ENCODE data around the gene EPHA6. TPM values are rescaled to one million over a fixed set of nuclear protein-coding genes. Genes with fewer than 3 reads are reported as not detected.
"Not testable (repeated sequence)": the region's sequence is repeated elsewhere in the genome, so short reads cannot be mapped to it uniquely, and the experiment has no call there.

EPHA6 gene
- total RNA-seq, 2 donors from 2014 or later, result 0.57 to 1.1 TPM

DNA sequence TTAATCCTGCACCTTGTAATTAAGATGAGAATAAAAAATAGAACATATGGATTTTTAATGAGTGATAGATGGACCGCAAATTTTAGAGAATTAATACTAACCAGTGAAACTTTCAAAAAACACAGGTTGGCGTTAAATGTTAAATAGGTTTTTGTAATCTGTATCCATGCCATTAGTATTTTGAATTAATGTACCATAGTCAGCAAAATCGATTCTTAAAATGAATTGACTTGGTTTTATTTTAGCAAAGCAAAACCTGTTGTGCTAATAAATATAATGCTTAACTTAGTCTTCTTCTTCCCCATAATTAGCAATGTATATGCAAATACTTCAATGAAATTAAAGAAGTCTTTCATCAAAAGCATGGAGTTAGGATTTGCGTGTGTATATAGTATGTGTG is 63.1 kb downstream of the EPHA6 start:
- DNase-seq (ENCODE audit: low spot score), result no peak
- intact Hi-C loops (cut with DNase I), result no loop called here

DNA sequence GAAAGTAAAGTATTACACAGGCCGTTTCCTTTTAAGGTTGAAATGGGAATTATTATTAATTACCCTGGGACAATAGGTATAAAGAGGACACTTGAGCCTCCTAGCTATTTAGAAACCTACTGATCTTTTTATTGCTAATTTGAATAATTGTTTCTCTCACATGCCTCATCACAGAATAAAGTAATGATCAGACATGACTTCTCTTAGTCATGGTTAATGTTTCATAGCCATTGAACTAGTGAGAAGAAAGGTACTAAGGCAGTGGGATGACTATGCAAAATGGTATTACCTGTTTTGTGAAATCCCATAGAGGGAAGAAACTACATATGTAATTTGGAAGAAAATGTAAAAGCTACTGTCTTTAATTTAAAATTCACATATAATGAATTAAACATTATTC is 85.6 kb downstream of the EPHA6 start:
- intact Hi-C loops (cut with DNase I), result no loop called here
- no peak for DNase-seq (ENCODE audit: low spot score)

DNA sequence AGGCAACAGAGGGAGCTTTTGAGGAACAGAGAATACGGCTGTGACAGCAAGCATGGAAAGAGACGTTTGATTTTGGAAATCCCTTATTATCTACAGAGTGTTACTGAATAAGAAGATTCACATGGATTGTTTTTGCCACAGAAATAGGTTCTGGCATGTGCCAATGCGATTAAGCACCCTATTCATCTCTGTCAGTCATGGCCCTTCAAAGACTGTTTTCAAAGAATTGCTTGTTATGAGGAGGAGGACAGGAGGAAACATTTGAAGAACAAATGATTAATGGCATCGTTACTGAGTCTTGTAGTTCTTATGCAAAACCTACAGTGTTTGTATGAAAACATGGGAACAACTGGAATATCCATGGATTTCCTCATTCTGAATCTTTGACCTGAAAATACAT is 86.2 kb downstream of the EPHA6 start:
- no peak for DNase-seq (ENCODE audit: low spot score)
- intact Hi-C loops (cut with DNase I), result no loop called here

DNA sequence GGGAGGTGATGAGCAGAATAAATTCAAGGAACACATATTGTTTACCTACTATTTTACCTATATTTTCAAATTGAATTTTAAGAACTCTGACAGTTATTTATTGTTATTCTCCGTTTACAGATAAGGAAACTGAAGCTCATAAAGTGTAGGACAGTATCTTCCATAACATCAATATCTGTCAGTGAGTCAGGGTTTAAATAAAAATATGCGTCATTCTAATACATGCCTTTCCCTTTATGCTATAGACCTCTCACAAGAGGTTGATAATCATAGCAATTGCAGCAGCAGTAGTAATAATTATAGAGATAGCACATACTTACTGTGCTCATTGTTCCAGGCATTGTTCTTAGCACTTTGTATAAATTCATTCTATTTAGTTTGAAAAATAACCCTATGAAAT is 101.1 kb downstream of the EPHA6 start:
- intact Hi-C loops (cut with DNase I), result no loop called here
- no peak for DNase-seq (ENCODE audit: low spot score)

DNA sequence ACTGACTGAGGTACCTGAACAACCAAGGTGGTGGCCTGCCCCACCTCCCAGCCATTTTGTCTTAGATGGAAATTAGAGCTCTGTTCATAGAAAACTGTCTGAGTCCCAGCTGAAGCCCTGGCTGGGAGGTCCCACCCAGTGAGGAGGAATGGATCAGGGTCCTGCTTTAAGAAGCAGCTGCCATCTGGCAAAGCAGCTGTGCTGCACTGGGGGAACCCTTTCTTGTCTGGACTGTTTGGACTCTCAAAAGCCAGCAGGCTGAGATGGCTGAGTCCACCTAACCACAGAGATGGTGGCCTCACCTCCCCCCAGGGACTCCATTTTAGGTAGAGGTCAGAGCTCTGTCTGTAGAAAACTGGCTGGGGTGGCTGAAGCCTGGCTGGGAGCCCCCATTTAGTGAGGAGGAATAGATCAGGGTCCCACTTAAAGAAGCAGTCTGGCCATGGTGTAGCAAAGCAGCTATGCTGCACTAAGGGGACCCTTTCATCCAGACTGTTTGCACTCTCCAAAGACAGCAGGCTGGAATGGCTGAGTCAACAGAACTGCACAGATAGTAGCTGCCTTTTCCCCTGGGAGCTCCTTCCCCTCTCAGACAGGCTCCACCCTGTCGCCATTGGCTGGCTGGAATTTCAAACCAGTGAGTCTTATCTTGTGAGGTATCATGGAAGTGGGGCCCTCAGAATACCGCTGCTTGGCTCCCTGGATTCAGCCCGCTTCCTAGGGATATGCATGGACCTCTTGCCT is 116.9 kb downstream of the EPHA6 start:
- intact Hi-C loops (cut with DNase I), result no loop called here

DNA sequence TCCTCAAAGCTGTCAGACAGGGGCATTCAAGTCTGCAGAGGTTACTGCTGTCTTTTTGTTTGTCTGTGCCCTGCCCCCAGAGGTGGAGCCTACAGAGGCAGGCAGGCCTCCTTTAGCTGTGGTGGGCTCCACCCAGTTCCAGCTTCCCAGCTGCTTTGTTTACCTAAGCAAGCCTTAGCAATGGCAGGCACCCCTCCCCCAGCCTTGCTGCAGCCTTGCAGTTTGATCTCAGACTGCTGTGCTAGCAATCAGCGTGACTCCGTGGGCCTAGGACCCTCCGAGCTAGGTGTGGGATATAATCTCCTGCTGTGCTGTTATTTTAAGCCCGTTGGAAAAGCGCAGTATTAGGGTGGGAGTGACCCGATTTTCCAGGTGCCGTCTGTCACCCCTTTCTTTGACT is 127.7 kb downstream of the EPHA6 start:
- intact Hi-C loops (cut with DNase I), result not testable (repeated sequence)
- DNase-seq (ENCODE audit: low spot score), result peak; percentile 68

More for the DNA sequence above, 116.9 kb downstream of the EPHA6 start:
- DNase-seq (ENCODE audit: low spot score), result peak; percentile 61

DNA sequence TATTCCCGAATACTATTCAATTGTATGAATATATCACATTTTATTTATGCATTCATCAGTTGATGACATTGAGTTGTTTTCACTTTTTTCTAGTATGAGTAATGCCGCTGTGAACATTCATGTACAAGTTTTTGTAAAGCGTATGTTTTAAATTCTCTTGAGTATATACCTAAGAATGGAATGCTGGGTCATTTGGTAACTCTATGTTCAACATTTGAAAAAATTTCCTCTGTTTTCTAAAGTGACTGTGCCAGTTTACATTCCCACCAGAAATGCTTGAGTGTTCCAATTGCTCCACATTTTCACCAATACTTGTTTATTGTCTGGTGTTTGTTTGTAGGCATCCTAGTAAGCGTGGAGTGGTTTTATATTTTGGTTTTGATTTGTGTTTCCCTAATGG is 144.5 kb downstream of the EPHA6 start:
- DNase-seq (ENCODE audit: low spot score), result no peak
- intact Hi-C loops (cut with DNase I), result no loop called here

DNA sequence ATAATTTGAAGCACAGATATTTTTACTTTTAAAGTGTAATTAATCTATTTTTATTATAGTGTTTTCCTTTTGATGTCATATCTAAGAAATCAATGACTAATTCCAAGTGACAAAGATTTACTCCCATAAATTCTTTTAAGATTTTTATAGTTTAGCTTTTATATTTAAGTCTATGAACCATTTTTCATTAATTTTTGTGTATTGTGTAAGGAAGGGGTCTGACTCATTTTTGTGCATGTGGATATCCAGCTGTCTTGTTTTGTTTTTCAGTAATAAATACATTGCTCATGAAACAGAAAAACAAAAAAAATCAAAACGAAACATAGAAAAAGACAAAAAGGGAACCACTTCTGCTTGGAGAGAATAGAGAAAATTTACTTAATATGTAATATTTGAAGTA is 145.1 kb downstream of the EPHA6 start:
- intact Hi-C loops (cut with DNase I), result no loop called here
- no peak for DNase-seq (ENCODE audit: low spot score)

DNA sequence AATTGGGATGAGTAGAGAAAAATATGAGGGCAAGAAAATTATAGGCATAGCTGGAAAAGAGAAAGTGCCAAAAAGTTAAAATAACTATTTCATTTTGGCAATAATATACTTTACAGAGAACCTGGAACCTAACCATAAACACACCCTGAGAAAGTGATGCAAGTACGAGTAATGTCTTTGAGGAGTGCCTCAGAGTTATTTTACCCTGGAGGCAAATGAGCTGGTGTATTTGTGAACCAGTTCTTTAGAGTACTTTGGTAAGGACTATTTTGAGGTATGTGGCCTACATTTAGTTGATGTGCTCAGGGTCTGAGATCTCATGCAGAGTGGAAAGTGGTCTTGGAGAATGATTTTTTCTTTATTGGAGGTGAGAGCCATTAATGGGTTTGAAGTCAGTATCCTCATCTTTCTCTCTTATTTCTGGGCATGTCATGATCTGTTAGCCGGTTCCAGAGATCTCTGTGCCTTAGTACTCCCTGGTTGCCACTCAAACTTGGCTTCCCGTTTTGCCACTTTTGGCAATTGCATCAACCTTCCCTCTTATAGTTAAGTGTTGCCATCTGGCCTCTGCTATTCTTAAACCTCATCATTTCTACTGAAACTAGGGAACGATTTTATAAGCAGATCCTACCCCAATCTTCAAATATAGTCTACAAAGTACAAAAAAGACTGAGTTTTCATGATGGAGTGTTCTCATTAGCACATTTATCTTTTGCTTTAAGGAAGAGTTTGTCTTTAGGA is 145.7 kb downstream of the EPHA6 start:
- no peak for DNase-seq (ENCODE audit: low spot score)
- intact Hi-C loops (cut with DNase I), result no loop called here

DNA sequence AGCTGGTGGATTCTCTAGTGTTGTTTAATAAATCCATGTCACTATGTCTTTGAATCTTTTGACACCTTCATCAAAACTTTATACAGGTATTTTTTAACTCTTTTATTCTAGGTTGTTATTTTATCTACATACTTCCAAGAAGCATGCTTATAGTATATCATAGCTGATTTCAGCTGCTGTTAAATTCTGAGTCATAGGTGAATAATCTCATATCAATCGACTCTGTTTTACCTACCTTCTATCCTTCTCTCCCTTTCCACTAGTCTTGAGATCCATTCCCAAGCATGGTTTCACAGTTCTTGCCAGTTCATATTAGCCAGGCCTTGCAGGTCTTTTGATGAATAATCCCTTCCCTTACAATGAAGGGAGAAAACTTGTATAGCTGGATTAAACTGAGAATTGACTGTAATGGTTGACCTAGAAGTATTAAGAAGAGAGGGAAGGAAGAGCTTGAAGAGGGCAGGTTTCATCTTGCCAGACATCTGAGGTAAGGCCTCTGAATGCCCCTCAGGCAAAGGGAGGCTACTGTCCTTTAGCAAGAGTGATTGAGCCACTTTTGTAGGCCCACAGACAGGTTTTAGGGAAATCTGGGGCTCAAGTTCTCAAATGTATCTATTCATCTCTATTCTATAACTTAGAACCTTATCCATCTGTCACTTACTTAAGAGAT is 146.4 kb downstream of the EPHA6 start:
- intact Hi-C loops (cut with DNase I), result no loop called here
- DNase-seq (ENCODE audit: low spot score), result no peak

DNA sequence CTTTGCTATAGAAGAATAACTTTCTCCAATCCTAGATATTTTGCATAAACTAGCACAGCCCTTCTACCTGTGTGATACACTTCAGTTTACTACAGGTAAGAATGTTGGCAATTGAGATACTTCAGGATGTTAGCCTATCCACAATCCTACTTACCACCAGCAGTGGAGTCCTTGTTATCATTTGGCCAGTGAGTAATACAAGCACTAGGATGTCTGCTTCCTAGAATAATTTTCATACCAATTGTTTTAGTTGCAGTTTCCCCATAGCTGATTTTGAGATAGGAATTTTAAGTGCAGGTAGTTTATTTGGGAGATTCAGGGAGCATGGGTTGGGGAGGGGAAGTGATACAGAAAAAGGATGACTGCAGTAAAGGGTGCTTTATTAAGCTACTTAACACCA is 147.2 kb downstream of the EPHA6 start:
- intact Hi-C loops (cut with DNase I), result no loop called here
- no peak for DNase-seq (ENCODE audit: low spot score)

DNA sequence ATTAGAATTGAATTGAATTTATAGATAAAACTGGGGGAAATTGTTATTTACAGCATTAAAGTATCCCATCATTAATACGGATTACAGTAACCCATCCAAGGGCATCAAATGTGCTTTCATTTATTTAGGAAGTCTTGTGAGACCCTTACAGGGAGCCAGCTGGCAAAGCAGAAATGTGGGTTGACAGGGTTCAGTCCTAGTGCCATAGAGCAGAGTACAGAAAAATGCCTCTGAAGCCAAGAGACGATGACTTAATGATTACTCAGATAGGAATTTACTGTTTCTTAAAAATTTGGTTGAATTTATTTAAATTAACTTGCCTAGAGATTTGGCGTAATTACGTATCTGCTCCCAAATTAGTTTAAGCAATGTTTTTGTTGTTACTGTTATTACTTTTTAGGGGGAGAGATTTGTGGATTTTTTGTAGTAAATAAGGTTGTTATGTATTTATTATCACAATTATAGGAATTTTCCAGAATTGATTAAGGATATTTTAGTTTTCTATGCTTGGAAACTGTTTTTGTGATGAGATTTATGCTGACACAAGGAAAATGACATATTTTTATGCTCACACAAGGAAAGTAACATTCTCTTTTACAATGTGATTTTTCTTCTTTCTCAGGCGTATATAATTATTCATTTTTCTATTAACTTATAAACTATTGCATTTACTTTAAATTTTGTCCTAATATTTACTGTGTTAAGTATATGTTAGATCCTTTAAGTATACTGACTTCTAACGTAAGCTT is 152.0 kb downstream of the EPHA6 start:
- DNase-seq (ENCODE audit: low spot score), result no peak
- intact Hi-C loops (cut with DNase I), result no loop called here

DNA sequence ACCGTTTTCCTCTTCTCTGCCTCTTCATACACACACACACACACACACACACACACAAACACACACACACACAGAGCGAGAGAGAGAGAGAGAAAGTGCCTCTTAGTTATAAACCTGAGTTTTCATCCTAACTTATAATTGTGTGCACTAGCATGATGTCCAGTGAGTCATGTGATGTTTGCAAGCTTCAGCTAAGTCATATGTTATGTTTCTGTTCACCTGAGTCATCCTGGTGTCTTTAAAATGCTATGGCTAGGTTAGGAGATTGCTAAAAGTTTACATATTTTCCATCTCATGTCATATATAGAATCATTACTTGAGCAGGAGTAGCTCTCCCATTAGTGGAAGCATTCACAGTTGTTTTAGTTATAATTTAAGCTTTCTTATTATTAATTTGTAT is 155.8 kb downstream of the EPHA6 start:
- DNase-seq (ENCODE audit: low spot score), result no peak
- intact Hi-C loops (cut with DNase I), result no loop called here

DNA sequence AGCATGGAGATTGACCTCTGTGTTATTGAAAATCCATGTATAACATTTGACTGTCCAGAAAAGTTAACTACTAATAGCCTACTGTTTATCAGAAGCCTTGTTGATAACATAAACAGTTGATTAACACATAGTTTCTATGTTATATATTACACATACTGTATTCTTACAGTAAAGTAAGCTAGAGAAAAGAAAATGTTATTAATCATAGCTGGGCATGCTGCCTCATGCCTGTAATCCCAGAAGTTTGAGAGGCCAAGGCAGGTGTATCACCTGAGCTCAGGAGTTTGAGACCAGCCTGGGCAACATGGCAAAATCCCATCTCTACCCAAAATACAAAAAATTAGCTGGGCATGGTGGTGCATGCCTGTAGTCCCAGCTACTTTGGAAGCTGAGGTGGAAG is 163.3 kb downstream of the EPHA6 start:
- intact Hi-C loops (cut with DNase I), result no loop called here
- DNase-seq (ENCODE audit: low spot score), result no peak

DNA sequence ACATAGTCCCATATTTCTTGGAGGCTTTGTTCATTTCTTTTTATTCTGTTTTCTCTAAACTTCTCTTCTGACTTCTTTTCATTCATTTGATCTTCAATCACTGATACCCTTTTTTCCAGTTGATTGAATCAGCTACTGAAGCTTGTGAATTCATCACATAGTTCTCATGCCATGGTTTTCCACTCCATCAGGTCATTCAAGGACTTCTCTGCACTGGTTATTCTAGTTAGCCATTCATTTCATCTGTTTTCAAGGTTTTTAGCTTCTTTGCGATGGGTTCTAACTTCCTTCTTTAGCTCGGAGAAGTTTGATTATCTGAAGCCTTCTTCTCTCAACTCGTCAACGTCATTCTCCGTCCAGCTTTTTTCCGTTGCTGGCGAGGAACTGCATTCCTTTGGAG is 169.3 kb downstream of the EPHA6 start:
- intact Hi-C loops (cut with DNase I); DNase-seq (ENCODE audit: low spot score): not testable (repeated sequence)

DNA sequence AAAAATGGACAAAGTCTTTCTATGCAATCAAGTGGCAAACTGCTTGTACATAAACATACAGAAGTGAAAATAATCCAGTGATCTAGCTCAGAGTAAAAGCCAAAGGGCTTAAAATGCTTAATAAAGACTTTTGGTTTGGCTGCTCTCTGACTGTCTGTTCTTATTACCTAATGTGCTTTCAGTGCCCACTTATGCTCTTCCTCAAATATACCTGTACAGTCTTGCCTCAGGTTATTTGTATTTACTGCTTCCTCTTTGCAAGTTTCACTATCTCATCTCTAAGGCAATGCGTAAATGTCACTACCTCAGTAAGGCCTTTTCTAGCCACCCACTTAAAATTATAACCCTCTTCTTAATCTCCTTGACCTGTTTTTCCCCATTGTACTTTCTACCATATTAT is 171.8 kb downstream of the EPHA6 start:
- intact Hi-C loops (cut with DNase I), result no loop called here
- no peak for DNase-seq (ENCODE audit: low spot score)

DNA sequence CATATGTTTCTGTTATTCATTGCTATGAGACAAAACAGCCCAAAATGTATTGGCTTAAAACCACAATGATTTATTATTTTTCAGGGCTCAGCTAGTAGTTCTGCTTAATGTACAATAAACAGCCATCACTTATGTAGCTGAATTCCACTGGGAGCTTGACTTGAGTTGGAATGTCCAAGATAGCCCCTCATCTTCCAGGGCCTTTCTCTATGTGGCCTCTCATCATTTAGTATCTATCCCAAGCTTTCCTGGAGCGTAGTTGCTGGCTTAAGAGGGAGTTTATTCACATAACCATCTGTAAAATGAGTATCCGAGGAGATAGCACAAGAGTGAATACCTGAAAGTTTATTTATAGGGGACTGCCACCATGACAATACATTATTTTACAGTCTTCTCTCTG is 176.8 kb downstream of the EPHA6 start:
- intact Hi-C loops (cut with DNase I), result no loop called here
- DNase-seq (ENCODE audit: low spot score), result no peak

DNA sequence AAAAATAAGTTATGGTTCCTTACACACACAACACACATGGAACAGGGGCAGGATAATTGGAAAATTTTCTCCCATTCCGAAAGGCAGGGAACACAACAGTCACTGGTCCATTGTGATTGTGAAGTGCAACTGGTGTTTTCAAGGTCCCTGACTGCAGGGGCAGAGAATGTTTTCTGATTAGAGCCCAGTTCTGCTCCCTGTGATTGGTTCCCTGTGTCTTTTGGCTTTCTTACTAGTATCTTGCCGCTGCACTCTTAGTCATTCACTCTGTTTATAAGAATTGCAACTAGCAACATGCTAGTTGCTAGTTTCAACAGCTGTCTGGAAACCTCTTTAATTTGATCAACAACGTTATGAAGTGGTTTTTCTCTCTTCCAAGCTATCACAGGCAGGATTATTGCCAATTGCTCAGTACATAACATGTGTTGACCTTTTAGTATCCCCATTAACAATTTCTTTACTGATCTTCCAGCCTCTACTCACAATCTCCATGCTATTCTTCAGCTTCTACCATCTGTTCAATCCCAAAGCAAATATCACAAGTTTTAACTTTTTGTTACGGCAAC is 177.5 kb downstream of the EPHA6 start:
- no peak for DNase-seq (ENCODE audit: low spot score)
- intact Hi-C loops (cut with DNase I), result no loop called here

DNA sequence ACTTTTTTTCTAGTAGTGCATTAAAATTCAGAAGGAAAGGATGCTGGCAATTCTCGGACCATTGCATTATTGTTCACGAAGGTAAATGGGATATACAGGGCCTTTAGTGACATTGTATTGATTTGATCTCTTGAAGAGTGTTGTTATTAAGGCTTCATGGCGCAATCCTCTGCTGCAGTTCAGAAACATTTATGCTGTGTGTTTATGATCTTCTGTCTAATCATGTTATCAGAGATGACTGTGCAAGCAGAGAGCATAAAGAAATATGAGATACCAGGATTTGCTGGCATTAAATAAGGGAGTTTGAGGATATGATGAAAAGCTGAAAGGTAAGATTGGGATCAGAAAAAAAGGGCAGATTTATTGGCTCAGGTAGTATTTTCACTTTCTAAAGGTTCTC is 180.6 kb downstream of the EPHA6 start:
- DNase-seq (ENCODE audit: low spot score), result no peak
- intact Hi-C loops (cut with DNase I), result no loop called here

DNA sequence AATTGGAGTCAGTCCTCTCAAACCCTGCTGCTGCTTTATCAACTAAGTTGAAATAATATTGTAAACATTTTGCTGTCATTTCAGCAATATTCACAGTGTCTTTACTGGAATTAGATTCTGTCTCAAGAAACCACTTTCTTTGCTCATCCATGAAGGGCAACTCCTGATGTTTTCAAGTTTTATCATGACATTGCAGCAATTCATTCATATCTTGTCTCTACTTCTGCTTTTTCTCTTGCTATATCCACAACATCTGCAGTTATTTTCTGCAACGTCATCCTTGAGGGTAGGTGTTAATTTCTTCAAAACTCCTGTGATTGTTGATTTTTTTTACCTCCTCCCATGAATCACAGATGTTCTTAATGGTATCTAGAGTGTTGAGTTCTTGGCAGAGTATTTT is 181.6 kb downstream of the EPHA6 start:
- intact Hi-C loops (cut with DNase I), result no loop called here
- no peak for DNase-seq (ENCODE audit: low spot score)

Measured in posterior vena cava (tissue), 2 donors.